WTC11 (cell line): Measurements from ENCODE around the gene NEK8. TPM values are rescaled to one million over a fixed set of nuclear protein-coding genes. Genes with fewer than 3 reads are reported as not detected.
"Not testable (repeated sequence)": the region's sequence is repeated elsewhere in the genome, so short reads cannot be mapped to it uniquely, and the experiment has no call there.

Source experiments
- ATAC-seq: fragments of 200-7000 bp; cut with Tn5 transposase; 2 replicates; pipeline ENCODE4 v1.10.0; 2021; ENCODE audit warnings: mild to moderate bottlenecking, moderate library complexity
- CTCF ChIA-PET: fragments of 300-600 bp; sonication (Branson Sonifier 250); formaldehyde crosslinking; loops from one replicate; lab custom pipeline; 2021; ENCODE audit warnings: antibody characterized with exemption; lab: Charles Lee
- POLR2A ChIA-PET: fragments of 350-600 bp; sonication (Branson Sonifier 250); formaldehyde crosslinking; loops from one replicate; lab custom pipeline; 2021; ENCODE audit warnings: antibody characterized with exemption; lab: Charles Lee
- DNase-seq: peaks from one replicate; pipeline ENCODE4 v3.0.0; 2021; ENCODE audit warnings: low spot score
- H3K27ac Mint-ChIP-seq: 2 replicates; pipeline ENCODE4 v1.8.0; 2021; ENCODE audit warnings: mixed read lengths
- H3K27me3 Mint-ChIP-seq: 2 replicates; pipeline ENCODE4 v1.8.0; 2021; ENCODE audit warnings: low read depth, mild to moderate bottlenecking, moderate library complexity, mixed read lengths
- H3K36me3 Mint-ChIP-seq: 2 replicates; pipeline ENCODE4 v1.8.0; 2021; ENCODE audit warnings: mixed read lengths
- H3K4me1 Mint-ChIP-seq: 2 replicates; pipeline ENCODE4 v1.8.0; 2022; ENCODE audit warnings: mixed read lengths
- H3K4me3 Mint-ChIP-seq: 2 replicates; pipeline ENCODE4 v1.8.0; 2021; ENCODE audit warnings: mild to moderate bottlenecking, moderate library complexity, mixed read lengths
- H3K9me3 Mint-ChIP-seq: 2 replicates; pipeline ENCODE4 v1.8.0; 2021; ENCODE audit warnings: mixed read lengths
- EMX1 ChIP-seq: fragments of 250-450 bp; sonication (Bioruptor Pico); IDR thresholded peaks from 2 replicates; pipeline ENCODE4 v1.8.0; 2021; ENCODE audit warnings: mild to moderate bottlenecking
- MAX ChIP-seq: sonication (generic); formaldehyde crosslinking; IDR thresholded peaks from 2 replicates; pipeline ENCODE4 v1.8.0; 2022; ENCODE audit warnings: mild to moderate bottlenecking, missing genetic modification reagents
- NFE2L1 ChIP-seq: sonication (generic); formaldehyde crosslinking; IDR thresholded peaks from 2 replicates; pipeline ENCODE4 v1.8.1; 2023; ENCODE audit warnings: missing genetic modification reagents
- PRRX2 ChIP-seq: fragments of 250-450 bp; sonication (Bioruptor Pico); IDR thresholded peaks from 2 replicates; pipeline ENCODE4 v1.8.0; 2021; ENCODE audit warnings: mild to moderate bottlenecking
- RELA ChIP-seq: sonication (generic); formaldehyde crosslinking; IDR thresholded peaks from 2 replicates; pipeline ENCODE4 v1.8.1; 2022; ENCODE audit warnings: missing genetic modification reagents, mild to moderate bottlenecking, borderline replicate concordance
- SMAD3 ChIP-seq: sonication (generic); formaldehyde crosslinking; IDR thresholded peaks from 2 replicates; pipeline ENCODE4 v1.8.0; 2022; ENCODE audit warnings: missing genetic modification reagents, mild to moderate bottlenecking, borderline replicate concordance
- TCF7 ChIP-seq: sonication (generic); formaldehyde crosslinking; IDR thresholded peaks from 2 replicates; pipeline ENCODE4 v1.8.0; 2022; ENCODE audit warnings: mild to moderate bottlenecking, low read depth, missing genetic modification reagents, moderate library complexity
- ZMAT4 ChIP-seq: fragments of 250-450 bp; sonication (Bioruptor Pico); IDR thresholded peaks from 2 replicates; pipeline ENCODE4 v1.9.0; 2021; ENCODE audit warnings: mild to moderate bottlenecking
- ZNF317 ChIP-seq: sonication (generic); formaldehyde crosslinking; IDR thresholded peaks from 2 replicates; pipeline ENCODE4 v1.8.1; 2023; ENCODE audit warnings: low read depth, mild to moderate bottlenecking, moderate library complexity, missing genetic modification reagents, borderline replicate concordance
- ZNF416 ChIP-seq: fragments of 250-450 bp; sonication (Bioruptor Pico); IDR thresholded peaks from 2 replicates; pipeline ENCODE4 v1.9.0; 2021; ENCODE audit warnings: mild to moderate bottlenecking, inconsistent platforms
- ZNF425 ChIP-seq: fragments of 250-450 bp; sonication (Bioruptor Pico); conservative IDR thresholded peaks from 2 replicates; pipeline ENCODE4 v1.9.0; 2021; ENCODE audit warnings: mild to moderate bottlenecking
- ZNF671 ChIP-seq: fragments of 250-450 bp; sonication (Bioruptor Pico); IDR thresholded peaks from 2 replicates; pipeline ENCODE4 v1.8.0; 2021; ENCODE audit warnings: mild to moderate bottlenecking
- total RNA-seq: library from RNA; stranded (reverse); gene quantifications from 3 replicates; pipeline ENCODE4 v1.2.3, GENCODE V29; 2021

Gene NEK8
- total RNA-seq, 1 experiment from 2014 or later: 25.0 TPM

GRCh38 chr17:28720247-28720996 is 8.2 kb upstream of the NEK8 start:
- DNase-seq (no peak), ATAC-seq (no peak)
- H3K27ac Mint-ChIP-seq: peak overlapping the region; percentile 100
- TF ChIP-seq MAX (CRISPR knock-in tag): no peak
- 0 out of 2 replicates have a peak, but pooled peaks have one; percentile 20 for TF ChIP-seq ZNF671 (CRISPR knock-in tag)
- 0 out of 2 replicates have a peak, but pooled peaks have one; percentile 27 for TF ChIP-seq EMX1 (CRISPR knock-in tag)
- TF ChIP-seq PRRX2 (CRISPR knock-in tag): 0 out of 2 replicates have a peak, but pooled peaks have one; percentile 34
- no peak for TF ChIP-seq NFE2L1 (CRISPR knock-in tag)
- TF ChIP-seq ZNF416 (CRISPR knock-in tag): 0 out of 2 replicates have a peak, but pooled peaks have one; percentile 10
- TF ChIP-seq ZNF317 (CRISPR knock-in tag): no peak
- TF ChIP-seq TCF7: 0 out of 2 replicates have a peak, but pooled peaks have one; percentile 6
- TF ChIP-seq SMAD3 (CRISPR knock-in tag): peak; percentile 8; the same call in 1 of the 2 replicates
- TF ChIP-seq ZMAT4 (CRISPR knock-in tag): peak; percentile 47; the same call in 1 of the 2 replicates
- H3K9me3 Mint-ChIP-seq: no peaks in the 10 kb centered on the region
- peak overlapping the region; percentile 100 for H3K4me3 Mint-ChIP-seq
- H3K36me3 Mint-ChIP-seq: peaks cover 52% of the 10 kb centered on the region
- ChIA-PET POLR2A (interaction anchor here (0.6 to 2.5 kb wide), 8 partner anchors 7 to 230 kb away, joined by 3 to 56 read pairs (median 11); partner anchors contain the start of genes NEK8, PHF12 and PROCA1), CTCF (interaction anchor here (1.0 to 2.1 kb wide), 17 partner anchors 8 to 396 kb away, joined by 3 to 24 read pairs (median 5); partner anchors contain the start of genes BLTP2, FLOT2, NEK8 and PHF12)
- H3K4me1 Mint-ChIP-seq: peaks cover 65% of the 10 kb centered on the region
- no peaks in the 10 kb centered on the region for H3K27me3 Mint-ChIP-seq

GRCh38 chr17:28720997-28721329 is 7.6 kb upstream of the NEK8 start:
- Mint-ChIP-seq H3K4me3 (peak overlapping the region; percentile 100), H3K36me3 (peaks cover 49% of the 10 kb centered on the region), H3K27ac (peak overlapping the region; percentile 100), H3K4me1 (peaks cover 60% of the 10 kb centered on the region)
- not testable (repeated sequence) for H3K9me3 Mint-ChIP-seq, DNase-seq, ATAC-seq, H3K27me3 Mint-ChIP-seq
- ChIA-PET POLR2A (interaction anchor here (2.1 kb wide), 1 partner anchor 10 kb away, joined by 56 read pairs; the partner anchor contains the start of gene PROCA1), CTCF (interaction anchor here (1.2 to 1.5 kb wide), 2 partner anchors 29 to 181 kb away, joined by 3 to 4 read pairs; no protein-coding TSS in a partner anchor)

DNA sequence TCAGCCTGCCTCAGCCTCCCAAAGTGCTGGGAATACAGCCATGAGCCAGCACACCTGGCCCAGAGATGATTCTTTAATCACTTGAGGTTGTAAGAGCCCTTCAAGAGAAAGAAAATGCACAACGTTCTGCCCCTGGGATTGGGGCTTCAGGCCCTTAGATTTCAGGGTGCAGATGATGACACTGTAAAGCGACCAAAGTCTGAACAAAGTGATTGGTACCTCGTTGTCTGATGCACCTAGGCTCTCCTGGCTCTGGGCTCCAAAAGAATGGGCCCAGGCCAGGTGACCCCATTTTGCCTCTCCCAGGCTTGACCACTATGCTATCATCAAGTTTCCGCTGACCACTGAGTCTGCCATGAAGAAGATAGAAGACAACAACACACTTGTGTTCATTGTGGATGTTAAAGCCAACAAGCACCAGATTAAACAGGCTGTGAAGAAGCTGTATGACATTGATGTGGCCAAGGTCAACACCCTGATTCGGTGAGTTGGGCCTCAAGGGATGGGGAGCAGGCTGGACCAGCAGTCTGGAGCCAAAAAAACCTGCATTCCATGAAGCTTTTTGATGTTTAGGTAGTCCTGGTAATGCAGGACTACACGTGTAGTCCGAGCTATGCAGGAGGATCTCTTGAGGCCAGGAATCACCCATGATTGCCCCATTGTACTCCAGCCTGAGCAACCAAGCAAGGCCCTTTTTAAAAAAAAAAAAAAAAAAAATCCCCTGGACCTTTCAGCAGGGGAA is 6.0 kb upstream of the NEK8 start:
- POLR2A ChIA-PET: interaction anchor here (1.4 kb wide), 1 partner anchor 12 kb away, joined by 8 read pairs; the partner anchor contains the start of gene PROCA1

More for the DNA sequence above, 6.0 kb upstream of the NEK8 start:
- Mint-ChIP-seq H3K4me3 (peak overlapping the region; percentile 100), H3K9me3 (no peaks in the 10 kb centered on the region), H3K27me3 (no peaks in the 10 kb centered on the region), H3K27ac (peak overlapping the region; percentile 100), H3K36me3 (peaks cover 48% of the 10 kb centered on the region), H3K4me1 (peaks cover 55% of the 10 kb centered on the region)
- TF ChIP-seq ZNF425 (no peak), RELA (CRISPR knock-in tag) (no peak)
- CTCF ChIA-PET: interaction anchor here (1.3 to 1.9 kb wide), 2 partner anchors 11 to 41 kb away, joined by 4 to 6 read pairs; partner anchors contain the start of gene PROCA1
- ATAC-seq (no peak), DNase-seq (no peak)
